ENCODE measurements around the gene NOL4.

GRCh38 chr18:34225218-34225553, 473 bp upstream of the NOL4 start:
- no peak for TF ChIP-seq CTCF (IDR thresholded peaks at IDR 0.05; ENCODE audit: insufficient read depth, low read length)
- TF ChIP-seq GABPA (IDR thresholded peaks at IDR 0.05; ENCODE audit: low read depth) = no peak
